ENCODE results near the gene ST3GAL3. TPM values are rescaled to one million over a fixed set of nuclear protein-coding genes. Genes with fewer than 3 reads are reported as not detected.
A peak's percentile ranks its signal among the peaks of the same experiment; 100 is the strongest.

Gene ST3GAL3
- total and polyA plus RNA-seq, 2 experiments from 2014 or later = 4.5 to 7.0 TPM

- TF ChIP-seq, protein P1, sequence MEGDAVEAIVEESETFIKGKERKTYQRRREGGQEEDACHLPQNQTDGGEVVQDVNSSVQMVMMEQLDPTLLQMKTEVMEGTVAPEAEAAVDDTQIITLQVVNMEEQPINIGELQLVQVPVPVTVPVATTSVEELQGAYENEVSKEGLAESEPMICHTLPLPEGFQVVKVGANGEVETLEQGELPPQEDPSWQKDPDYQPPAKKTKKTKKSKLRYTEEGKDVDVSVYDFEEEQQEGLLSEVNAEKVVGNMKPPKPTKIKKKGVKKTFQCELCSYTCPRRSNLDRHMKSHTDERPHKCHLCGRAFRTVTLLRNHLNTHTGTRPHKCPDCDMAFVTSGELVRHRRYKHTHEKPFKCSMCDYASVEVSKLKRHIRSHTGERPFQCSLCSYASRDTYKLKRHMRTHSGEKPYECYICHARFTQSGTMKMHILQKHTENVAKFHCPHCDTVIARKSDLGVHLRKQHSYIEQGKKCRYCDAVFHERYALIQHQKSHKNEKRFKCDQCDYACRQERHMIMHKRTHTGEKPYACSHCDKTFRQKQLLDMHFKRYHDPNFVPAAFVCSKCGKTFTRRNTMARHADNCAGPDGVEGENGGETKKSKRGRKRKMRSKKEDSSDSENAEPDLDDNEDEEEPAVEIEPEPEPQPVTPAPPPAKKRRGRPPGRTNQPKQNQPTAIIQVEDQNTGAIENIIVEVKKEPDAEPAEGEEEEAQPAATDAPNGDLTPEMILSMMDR (conservative IDR thresholded peaks at IDR 0.05; ENCODE audit: low read depth in 2 of 2) = no peak
- TF ChIP-seq, protein P2, sequence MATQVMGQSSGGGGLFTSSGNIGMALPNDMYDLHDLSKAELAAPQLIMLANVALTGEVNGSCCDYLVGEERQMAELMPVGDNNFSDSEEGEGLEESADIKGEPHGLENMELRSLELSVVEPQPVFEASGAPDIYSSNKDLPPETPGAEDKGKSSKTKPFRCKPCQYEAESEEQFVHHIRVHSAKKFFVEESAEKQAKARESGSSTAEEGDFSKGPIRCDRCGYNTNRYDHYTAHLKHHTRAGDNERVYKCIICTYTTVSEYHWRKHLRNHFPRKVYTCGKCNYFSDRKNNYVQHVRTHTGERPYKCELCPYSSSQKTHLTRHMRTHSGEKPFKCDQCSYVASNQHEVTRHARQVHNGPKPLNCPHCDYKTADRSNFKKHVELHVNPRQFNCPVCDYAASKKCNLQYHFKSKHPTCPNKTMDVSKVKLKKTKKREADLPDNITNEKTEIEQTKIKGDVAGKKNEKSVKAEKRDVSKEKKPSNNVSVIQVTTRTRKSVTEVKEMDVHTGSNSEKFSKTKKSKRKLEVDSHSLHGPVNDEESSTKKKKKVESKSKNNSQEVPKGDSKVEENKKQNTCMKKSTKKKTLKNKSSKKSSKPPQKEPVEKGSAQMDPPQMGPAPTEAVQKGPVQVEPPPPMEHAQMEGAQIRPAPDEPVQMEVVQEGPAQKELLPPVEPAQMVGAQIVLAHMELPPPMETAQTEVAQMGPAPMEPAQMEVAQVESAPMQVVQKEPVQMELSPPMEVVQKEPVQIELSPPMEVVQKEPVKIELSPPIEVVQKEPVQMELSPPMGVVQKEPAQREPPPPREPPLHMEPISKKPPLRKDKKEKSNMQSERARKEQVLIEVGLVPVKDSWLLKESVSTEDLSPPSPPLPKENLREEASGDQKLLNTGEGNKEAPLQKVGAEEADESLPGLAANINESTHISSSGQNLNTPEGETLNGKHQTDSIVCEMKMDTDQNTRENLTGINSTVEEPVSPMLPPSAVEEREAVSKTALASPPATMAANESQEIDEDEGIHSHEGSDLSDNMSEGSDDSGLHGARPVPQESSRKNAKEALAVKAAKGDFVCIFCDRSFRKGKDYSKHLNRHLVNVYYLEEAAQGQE (IDR thresholded peaks at IDR 0.05; ENCODE audit: unreplicated experiment) = no peak
- TF ChIP-seq CREB1 (CRISPR knock-in tag; IDR thresholded peaks at IDR 0.05; ENCODE audit: low read depth) = no peak
Observed at GRCh38 chr1:43803105-43803504, 95.8 kb downstream of the ST3GAL3 start (continued).

DNA sequence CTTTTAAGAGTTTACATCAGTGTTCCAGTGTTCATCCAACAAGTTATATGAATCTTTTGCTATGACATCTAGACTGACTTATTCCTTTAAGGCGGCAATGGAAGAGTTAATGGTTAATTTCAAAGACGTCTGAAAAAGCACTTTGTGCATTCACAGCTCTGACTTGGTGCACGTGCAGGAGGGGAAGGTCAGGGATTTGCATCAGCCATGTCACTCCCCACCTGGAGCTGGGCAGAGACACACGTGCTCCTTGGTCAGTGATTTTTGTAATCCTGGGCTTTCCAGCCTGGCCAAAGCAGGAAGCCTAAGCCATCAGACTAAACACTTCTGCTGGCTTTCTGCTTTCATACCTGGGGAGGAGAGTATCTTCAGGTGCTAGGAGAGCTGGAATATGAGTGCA lies 96.3 kb downstream of the ST3GAL3 start:
- Mint-ChIP-seq H3K27ac (no peak overlapping the region), H3K36me3 (ENCODE audit: low read depth) (peaks cover 11% of the 10 kb centered on the region), H3K9me3 (peaks cover 6% of the 10 kb centered on the region), H3K27me3 (ENCODE audit: insufficient read depth, low read depth, poor library complexity) (peaks cover 1% of the 10 kb centered on the region), H3K4me1 (no peaks in the 10 kb centered on the region), H3K4me3 (no peak overlapping the region)
- Histone ChIP-seq H3K4me3 (no peak overlapping the region), H2AFZ (no peak overlapping the region), H4K20me1 (replicated peaks; ENCODE audit: insufficient read depth) (no peaks in the 10 kb centered on the region), H3K36me3 (ENCODE audit: insufficient read depth) (no peaks in the 10 kb centered on the region), H3K27me3 (ENCODE audit: insufficient read depth) (no peaks in the 10 kb centered on the region), H3K27ac (ENCODE audit: low read depth) (no peak overlapping the region), H3F3A (replicated peaks; ENCODE audit: low read depth) (no peaks in the 10 kb centered on the region), H3K4me1 (ENCODE audit: insufficient read depth) (peaks cover 6% of the 10 kb centered on the region), H3K9me2 (ENCODE audit: insufficient read depth) (no peaks in the 10 kb centered on the region), H3K79me2 (replicated peaks; ENCODE audit: insufficient read depth) (no peaks in the 10 kb centered on the region), H3K4me2 (peak overlapping the region; percentile 12; the same call in 1 of the 2 replicates)
- DNase-seq (ENCODE audit: low spot score) (no peak), ATAC-seq (no peak)
- TF ChIP-seq NANOG (IDR thresholded peaks at IDR 0.05; ENCODE audit: borderline replicate concordance) = no peak
- TF ChIP-seq, protein P1 (conservative IDR thresholded peaks at IDR 0.05; ENCODE audit: low read depth in 2 of 2) = no peak
- TF ChIP-seq STAT1 (IDR thresholded peaks at IDR 0.05; ENCODE audit: unreplicated experiment) = no peak
- no peak for TF ChIP-seq CREB1 (CRISPR knock-in tag; IDR thresholded peaks at IDR 0.05; ENCODE audit: low read depth)
- TF ChIP-seq, protein P3, sequence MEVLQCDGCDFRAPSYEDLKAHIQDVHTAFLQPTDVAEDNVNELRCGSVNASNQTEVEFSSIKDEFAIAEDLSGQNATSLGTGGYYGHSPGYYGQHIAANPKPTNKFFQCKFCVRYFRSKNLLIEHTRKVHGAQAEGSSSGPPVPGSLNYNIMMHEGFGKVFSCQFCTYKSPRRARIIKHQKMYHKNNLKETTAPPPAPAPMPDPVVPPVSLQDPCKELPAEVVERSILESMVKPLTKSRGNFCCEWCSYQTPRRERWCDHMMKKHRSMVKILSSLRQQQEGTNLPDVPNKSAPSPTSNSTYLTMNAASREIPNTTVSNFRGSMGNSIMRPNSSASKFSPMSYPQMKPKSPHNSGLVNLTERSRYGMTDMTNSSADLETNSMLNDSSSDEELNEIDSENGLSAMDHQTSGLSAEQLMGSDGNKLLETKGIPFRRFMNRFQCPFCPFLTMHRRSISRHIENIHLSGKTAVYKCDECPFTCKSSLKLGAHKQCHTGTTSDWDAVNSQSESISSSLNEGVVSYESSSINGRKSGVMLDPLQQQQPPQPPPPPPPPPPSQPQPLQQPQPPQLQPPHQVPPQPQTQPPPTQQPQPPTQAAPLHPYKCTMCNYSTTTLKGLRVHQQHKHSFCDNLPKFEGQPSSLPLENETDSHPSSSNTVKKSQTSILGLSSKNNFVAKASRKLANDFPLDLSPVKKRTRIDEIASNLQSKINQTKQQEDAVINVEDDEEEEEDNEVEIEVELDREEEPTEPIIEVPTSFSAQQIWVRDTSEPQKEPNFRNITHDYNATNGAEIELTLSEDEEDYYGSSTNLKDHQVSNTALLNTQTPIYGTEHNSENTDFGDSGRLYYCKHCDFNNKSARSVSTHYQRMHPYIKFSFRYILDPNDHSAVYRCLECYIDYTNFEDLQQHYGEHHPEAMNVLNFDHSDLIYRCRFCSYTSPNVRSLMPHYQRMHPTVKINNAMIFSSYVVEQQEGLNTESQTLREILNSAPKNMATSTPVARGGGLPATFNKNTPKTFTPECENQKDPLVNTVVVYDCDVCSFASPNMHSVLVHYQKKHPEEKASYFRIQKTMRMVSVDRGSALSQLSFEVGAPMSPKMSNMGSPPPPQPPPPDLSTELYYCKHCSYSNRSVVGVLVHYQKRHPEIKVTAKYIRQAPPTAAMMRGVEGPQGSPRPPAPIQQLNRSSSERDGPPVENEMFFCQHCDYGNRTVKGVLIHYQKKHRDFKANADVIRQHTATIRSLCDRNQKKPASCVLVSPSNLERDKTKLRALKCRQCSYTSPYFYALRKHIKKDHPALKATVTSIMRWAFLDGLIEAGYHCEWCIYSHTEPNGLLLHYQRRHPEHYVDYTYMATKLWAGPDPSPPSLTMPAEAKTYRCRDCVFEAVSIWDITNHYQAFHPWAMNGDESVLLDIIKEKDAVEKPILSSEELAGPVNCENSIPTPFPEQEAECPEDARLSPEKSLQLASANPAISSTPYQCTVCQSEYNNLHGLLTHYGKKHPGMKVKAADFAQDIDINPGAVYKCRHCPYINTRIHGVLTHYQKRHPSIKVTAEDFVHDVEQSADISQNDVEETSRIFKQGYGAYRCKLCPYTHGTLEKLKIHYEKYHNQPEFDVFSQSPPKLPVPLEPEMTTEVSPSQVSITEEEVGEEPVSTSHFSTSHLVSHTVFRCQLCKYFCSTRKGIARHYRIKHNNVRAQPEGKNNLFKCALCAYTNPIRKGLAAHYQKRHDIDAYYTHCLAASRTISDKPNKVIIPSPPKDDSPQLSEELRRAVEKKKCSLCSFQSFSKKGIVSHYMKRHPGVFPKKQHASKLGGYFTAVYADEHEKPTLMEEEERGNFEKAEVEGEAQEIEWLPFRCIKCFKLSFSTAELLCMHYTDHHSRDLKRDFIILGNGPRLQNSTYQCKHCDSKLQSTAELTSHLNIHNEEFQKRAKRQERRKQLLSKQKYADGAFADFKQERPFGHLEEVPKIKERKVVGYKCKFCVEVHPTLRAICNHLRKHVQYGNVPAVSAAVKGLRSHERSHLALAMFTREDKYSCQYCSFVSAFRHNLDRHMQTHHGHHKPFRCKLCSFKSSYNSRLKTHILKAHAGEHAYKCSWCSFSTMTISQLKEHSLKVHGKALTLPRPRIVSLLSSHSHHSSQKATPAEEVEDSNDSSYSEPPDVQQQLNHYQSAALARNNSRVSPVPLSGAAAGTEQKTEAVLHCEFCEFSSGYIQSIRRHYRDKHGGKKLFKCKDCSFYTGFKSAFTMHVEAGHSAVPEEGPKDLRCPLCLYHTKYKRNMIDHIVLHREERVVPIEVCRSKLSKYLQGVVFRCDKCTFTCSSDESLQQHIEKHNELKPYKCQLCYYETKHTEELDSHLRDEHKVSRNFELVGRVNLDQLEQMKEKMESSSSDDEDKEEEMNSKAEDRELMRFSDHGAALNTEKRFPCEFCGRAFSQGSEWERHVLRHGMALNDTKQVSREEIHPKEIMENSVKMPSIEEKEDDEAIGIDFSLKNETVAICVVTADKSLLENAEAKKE (CRISPR knock-in tag; IDR thresholded peaks at IDR 0.05) = no peak
- TF ChIP-seq EZH2 (IDR thresholded peaks at IDR 0.05; ENCODE audit: low read depth, unreplicated experiment) = no peak

Measured in GM23338 (cell line).